NCI-H82 (cell line): ENCODE data around the gene TMEM198.

Source experiments
- DNase-seq: peaks from one replicate; lab custom pipeline; 2025; lab: John Stamatoyannopoulos, UW

The TMEM198 gene

DNA sequence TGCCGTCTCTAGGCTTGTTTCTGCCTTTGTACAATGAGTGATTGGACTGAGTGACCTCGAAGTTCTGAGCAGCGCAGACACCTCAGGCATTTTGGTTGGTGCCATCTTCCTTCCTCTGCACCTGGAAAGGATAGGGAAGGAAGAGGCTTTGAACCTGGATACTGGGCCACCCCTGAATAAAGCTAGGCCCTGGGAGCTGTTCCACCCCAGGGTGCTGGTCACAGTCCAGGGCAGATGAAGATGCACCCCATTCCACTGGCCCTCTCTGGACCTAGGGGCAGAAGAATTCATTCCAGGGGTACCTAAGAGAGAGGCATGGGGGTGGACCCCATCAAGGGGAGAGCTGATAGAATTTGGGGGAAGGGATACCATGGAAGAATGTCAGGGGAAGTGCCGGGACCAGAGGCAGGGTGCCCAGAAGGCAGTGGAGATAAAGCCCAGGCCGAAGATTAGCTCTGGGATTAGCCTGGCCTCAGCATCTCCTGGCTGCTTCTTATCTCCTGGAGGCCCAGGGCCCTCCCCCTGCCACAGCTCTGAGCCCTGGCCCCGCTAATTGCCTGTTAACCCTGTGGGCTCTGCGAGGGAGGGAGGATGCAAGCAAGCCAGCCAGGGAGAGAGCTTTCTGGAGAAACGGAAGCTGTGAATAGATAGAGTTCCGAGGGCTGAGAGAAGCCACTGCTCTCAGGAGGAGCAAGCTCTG, 18.1 kb upstream of the TMEM198 start:
- DNase-seq: peak; percentile 99

DNA sequence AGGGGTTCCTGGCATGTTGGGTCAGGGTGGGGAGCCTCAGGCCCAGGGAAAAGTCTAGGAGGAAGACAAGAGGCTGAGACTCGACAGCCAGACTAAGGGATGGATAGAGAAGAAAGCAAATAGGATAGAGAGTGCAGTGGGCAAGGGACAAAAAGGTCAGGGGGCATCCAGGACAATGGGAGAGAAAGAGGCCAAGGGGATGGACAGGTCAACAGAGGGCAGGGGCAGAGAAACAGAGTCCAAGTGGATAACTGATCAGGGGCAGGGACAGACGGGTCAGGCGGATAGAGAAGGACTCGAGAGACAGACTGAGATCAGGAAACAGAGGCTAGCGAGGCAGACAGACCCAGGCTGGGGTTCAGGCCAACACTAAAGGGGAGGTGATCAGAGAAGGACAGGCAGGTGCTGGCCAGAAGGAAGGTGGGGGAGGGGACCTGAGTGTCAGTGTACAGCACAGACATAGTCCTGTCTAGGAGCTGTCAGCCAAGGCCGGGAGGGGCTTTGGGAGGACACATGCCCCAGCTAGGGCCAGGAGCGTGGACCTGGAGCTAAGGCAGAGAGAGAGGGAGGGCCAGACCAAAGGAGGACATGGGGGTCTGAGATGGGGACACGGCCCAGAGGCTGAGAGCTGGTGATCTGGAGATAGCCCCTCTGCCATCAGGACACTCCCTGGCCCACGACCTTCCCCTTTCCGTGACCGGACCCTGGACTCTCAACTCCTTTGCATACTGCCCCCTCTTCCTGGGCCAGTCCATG, 17.3 kb upstream of the TMEM198 start:
- peak; percentile 52 for DNase-seq

DNA sequence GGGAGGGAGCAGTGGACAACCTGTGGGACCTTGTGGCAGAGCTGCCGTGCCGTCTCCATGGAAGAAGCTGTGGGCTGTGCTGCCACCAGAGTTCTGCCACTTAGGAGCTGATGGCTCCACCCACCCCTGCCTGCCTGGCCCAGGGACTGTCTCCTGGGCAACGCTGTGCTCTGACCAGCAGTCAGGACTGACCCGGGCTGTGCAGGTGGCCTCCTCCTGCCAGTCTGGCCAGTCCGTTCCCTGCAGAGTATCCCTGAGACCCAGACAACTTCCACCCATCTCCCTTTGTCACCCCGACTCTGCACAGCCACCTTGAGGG, 16.8 kb upstream of the TMEM198 start:
- no peak for DNase-seq

DNA sequence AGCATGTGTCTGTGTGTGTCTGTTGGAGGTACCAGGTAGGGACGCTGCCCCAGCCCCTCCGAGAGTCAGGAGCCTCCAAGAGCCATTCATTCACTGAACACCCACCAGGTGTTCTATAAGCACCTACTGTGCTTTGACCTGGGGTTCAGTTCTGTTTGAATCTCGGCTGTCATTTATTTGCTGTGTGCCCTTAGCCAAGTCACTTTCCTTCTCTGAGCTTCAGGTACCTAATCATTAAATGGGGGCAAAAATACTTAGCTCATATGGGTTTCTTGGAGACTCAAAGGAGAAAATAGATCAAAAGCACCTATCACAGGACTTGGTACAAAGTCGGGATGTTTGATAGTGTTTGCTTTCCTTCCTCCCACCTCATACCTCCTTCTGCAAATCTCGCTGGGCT, 16.4 kb upstream of the TMEM198 start:
- no peak for DNase-seq

DNA sequence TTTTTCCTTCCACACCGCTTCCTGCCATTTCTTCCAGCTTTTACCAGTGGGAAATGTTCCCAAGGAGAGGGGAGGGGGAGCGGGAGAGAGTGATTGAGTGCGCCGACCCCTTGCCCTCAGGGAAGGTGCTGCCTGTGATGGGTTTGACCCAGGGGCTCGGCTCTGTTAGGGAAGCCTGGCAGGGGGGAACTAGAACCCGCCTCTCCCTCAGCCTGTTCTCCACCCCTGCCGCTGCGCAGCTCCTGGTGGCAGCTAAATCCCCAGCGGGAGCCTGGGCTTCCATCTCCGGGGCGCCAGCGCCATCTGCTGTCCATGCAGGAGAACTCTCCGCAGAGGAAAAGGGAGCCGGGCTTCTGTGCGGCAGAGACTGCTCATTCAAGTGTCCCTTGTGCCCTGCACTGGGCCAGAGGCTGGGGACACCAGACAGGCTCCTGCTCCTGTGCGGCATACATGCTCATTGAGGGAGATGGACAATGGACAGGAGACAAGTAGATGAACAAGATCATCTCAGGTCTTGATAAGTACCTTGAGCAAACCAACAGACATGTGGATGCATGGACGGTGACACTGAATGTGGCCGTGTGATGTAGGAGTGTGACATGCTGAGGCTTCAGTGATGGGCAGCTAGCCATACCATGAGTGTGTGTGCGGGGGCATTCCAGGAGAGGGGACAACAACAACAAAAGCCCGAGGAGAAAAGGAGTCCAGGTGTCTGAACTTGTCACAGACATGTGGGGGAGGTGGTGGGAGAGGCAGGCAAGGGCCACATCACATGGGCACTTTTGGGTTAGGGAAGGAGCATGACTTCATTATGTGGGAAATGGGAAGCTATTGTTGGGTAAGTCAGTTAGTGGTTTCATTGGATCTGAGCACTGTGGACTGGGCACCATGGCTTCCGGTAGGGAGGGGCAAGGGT, 13.5 kb upstream of the TMEM198 start:
- DNase-seq: peak; percentile 96

DNA sequence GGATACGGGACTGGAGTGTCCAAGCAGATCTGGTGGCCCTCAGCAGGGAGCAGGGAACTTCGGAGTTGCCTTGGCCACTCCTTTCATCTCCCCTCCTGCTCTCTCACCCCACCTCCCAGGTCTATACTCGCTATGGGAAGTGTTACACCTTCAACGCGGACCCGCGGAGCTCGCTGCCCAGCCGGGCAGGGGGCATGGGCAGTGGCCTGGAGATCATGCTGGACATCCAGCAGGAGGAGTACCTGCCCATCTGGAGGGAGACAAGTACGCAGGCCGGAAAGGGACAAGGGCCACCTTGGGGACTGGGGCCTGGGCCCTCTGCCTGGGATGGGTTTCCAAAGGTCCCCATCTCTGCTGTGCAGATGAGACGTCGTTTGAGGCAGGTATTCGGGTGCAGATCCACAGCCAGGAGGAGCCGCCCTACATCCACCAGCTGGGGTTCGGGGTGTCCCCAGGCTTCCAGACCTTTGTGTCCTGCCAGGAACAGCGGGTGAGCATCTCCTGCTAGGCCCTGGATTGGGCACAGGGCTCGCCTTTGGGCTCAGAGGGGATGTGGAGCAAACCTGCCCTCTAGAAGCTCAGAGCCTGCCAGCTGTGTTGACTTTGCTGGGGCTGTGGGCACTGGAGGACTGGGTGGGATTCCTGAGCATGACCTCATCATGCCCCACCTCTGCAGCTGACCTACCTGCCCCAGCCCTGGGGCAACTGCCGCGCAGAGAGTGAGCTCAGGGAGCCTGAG, 12.0 kb upstream of the TMEM198 start:
- no peak for DNase-seq

DNA sequence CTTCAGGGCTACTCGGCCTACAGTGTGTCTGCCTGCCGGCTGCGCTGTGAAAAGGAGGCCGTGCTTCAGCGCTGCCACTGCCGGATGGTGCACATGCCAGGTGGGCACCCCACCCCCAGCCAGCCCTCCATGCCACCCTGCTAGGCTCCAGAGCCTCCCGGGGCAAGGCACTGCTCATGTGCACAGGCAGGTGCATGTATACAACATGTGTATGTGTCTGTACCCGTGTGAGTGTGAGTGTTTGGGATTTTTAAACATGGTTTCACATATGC, 11.5 kb upstream of the TMEM198 start:
- DNase-seq: no peak

DNA sequence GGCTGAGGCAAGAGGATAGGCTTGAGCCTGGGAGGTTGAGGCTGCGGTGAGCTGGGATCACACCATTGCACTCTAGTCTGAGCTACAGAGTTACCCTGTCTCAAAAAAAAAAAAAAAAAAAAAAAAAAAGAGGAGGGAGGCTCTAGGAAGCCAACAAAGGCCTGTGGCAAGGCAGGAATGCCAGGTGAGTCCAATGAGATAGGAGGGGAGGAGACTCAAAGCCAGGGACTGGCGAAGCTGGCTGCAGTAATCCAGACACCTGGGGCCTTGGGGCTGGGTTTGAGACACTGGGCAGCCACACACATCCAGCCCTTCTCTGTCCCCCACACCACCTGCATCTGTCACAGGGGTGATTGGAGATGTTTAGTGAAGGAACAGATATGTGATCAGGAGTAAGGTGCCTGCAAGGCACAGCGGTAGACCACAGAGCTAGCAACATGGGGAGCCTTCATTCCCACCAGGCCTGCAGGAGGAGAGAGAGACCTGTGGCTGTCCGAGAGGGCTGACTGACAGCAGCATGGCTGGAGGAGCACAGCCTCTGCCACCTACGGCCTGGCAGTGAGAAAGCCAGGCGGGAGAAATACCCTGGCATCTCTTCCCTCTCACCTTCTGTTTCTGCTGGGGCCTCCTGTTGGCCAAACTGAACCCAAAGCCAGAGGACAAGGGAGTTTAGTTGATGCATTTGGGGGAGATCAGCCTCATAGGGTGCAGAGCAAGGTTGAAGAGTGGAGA, 9.7 kb upstream of the TMEM198 start:
- DNase-seq: no peak

DNA sequence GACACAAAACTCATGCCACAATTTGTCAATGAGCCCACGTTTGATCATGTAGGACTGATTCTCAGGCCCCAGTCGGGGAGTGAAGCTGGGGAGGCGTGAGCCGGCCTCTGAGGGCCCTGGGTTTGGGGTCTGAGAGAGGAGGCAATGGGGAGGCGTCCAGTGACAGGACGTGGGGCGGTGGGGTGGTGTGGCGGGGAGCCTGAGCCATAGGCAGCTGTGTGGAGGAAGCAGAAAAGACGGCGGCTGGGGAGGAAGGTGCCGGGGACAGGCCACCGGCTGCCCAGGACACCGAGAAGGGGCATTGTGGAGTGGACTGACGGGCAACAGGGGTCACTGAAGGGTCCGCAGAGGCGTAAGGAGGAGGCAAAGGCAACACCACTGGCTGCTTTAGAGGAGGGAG, 7.4 kb upstream of the TMEM198 start:
- DNase-seq: no peak

DNA sequence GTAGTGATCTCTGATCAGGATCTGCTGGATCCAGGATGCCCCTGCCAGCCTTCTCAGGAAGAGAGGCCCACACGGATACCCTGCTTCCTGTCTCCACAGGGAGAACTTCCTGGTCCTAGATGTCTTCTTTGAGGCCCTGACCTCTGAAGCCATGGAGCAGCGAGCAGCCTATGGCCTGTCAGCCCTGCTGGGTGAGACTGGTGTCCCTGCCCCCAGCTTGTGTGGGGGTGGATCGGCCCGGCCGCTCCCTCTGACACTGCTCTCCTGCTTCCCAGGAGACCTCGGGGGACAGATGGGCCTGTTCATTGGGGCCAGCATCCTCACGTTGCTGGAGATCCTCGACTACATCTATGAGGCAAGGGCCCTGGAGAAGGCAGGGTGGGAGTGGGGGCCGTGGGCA, 6.9 kb upstream of the TMEM198 start:
- DNase-seq: no peak

DNA sequence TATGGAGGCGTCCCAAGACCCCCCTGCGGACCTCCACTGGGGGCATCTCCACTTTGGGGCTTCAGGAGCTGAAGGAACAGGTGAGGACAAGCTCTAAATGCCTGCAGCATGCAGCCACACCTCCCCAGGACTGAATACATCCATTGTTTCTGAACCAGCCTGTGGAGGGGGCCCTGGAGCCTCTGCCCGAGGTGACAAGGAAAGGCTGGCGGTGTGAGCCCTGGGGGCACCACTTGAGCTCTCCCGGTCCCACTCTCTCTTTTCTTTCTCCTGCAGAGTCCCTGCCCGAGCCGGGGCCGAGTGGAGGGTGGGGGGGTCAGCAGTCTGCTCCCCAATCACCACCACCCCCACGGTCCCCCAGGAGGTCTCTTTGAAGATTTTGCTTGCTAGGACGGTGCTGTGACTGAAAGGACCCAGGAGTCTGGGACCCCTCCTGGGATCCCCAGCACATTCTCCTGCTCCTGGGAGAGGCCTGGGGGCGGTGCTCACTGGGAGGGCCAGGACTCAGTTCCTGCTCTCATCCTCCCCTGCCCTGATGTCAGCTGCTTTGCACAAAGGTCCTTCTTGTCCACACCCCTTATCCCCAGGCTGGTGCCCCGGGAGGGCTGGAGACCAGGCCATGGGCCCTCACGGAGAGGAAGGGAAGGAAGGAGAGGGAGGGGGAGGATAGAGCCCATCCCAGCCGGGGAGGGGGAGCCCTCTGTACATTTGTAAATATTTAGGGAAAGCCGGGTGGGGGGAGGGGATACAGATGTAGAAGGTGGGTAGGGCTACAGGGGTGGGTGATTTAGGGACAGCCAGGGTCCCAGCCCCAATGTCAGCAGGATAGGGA, 6.0 kb upstream of the TMEM198 start:
- no peak for DNase-seq

DNA sequence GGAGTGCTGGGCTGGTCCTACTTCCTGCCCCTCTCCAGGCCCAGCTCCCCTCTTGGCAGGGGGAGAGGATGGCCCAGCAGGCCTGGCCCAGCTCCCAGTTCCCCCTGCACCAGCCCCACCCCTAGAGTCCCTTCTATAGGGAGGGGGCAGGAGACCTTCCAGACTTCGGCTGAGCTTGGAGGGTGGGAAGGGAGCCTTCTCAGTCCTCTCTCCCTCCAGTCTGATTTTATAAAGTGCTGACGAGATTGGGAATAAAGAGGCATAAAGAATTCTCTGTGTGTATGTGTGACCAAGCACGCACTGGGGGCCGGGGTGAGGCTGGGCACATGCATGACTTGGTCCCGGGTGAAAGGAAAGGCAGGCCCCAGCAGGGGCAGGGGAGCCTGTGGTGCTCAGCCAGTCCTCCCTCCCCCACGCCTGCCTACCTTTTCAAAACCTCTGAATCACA, 5.3 kb upstream of the TMEM198 start:
- DNase-seq: no peak

DNA sequence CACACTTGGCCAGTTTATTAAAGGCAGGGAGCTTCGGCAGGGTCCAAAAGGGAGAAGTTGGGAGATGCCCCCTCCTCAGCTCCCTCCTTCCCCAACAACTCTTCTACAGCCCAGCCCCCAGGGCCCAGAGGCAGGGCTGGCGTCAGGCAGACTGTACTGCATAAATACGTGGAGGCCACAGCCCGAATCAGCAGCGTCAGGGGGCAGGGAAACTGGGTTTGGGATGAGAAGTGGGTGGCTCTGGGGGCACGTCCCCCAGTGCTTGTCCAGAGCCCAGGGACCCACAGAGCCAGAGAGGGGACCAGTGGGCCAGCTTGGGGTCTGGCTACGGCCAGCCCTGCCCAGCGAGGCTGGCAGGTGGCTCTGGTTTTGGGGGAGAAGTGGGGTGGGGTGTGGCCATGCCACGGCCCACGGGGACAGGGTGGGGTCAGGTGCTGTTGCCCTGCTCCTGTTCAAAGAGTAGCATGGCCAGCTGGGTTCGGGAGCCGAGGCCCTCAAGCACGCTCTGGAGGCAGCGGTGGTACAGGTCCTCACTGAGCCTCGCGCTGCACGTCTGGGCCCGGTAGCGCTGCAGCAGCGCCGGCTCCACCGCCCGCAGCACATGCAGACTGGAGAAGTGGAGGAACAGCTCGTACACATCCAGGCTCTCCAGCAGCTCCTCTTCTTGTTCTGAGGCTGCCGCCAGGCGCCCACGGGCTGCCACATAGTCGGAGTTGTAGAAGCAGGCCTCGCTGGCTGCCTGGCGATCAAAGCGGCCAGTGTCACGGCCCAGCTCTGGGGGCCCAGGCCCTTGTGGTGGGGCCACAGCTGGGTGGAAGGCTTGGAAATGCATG, 4.7 kb upstream of the TMEM198 start:
- DNase-seq: no peak

DNA sequence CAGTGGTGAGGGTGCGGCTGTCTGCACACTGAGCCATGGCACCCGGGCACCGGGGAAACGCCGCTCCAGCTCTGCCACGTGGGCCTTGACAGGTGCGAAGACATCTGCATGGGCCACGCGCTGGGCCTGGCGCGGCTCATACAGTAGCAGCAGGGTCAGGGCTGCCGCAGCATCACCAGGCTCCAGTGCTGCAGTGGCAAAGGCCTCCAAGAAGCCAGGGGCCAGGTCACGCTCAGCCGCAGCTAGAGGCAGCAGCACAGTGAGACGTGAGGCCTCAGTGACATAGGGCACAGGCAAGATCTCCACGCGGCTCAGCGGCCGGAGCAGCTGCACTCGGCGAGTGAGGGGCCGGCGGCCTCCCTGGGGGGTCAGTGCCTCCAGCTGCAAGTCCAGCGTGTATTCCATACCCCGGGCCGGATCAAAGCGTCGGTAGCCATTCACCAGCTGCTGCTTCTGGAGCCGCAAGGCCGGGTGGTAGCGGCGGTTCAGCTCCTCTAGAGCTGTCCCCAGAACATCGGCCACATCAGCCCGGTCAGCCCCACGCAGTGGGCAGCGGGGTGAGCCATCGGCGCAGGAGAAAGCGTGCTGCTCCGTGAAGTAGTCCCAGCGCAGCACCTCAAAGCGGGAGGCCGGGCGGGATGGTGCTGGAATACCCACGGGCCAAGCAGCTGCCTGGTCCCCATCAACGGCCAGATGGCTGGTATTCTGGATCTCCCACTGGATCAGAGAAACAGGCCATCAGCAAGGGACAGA, 3.7 kb upstream of the TMEM198 start:
- DNase-seq: no peak

DNA sequence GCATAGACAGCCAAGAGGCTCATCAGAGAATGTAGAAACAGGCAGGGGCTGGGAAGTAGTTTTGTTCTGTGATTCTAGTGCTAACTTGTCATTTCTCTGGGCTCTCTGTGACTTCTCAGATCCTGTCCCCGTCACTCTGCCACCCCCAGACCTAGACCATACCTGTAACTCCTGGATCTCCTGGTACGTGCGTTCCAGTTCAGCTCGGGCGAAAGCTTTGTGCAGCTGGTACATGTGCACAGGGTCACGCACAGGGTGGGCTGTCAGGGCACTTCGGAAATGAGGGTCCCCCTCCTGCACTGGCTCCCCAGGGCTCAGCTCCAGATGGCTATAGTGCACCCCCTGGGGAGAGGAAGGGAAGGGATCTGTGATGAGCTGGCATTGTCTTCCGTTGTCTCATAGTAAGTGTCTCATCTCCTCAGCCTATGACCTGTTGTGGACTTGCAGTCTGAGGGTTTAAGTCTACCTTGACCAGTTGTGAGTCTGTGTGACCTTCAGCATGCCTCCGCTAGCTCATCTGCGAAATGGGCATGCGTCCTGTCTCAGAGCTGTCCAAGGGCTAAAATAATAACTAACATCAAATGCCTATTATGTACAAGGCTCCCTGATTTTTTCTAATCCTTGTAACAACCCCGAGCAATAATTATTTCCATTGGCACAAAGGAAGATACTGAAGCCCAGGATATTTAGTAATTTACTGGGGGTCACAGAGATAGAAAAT, 2.9 kb upstream of the TMEM198 start:
- DNase-seq: no peak

DNA sequence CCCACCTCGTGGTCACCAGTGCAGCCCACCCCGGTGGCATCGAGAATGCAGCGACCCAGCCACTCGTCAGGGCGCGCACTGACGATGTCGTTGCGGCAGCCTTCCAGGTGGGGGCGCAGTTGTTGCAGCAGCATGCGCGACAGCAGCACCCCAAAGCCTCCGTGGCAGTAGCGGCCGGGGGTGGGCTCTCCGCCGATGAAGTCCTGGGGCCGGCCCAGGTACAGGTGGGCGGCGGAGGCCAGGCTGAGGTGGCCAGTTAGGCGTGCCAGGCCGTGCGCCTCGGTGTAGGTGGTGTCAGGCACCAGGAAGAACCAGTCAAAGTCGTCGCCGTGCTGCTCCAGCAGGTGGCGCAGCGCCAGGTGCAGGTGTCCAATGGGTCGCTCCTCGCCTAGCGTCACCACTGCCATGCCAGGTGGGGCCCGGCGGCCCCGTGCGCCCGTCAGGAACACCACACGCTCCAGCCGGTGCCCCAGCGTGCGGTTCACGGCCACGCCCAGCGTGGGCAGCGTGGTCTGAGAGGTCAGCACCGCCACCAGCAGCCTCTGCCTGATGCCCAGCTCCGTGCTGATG, 2.1 kb upstream of the TMEM198 start:
- DNase-seq: peak; percentile 92

DNA sequence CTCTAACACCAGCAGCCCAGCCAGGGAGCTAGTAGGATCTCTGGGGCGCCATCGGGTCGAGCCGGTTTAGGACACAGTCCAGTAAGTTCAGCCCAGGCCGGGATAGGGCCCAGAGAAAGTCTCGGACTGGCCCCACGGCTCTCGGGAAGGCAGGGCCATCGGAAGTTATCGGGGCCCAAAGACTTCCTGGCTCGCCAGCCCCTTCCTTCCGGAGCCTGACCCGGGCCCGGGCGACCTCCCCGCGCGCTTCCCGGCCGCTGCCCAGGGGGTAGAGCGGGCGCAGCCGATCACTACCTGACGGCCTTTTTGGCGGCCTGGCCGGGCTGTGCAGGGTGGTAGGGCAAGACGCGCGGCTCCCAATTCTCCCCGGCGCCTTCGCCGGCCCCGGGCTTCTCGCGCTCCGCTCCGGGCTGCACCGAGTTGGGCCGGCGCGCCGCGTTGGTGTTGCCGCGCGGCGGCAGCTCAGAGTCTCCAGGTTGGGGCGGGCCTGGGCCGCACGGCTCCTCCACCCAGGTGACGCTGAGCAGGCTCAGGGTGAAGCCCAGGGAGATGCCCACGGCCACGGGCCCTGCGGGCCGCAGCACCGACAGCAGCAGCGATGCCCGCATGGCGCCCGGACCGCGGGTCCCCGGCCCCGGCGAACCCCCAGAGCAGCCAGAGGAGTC, 765 bp upstream of the TMEM198 start:
- peak; percentile 64 for DNase-seq

DNA sequence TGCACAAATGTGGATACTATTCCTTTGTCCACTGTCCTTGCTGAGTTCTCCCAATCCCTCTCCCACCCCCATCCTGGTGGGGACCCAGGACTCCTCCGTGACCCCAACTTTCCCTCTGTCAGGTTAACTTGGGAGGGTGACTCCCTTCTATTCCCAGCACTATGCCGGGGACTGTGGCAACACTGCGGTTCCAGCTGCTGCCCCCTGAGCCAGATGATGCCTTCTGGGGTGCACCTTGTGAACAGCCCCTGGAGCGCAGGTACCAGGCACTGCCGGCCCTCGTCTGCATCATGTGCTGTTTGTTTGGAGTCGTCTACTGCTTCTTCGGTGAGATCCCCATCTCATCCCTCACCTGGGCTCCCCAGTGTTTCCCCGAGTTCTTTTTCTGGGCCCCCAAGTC, 739 bp downstream of the TMEM198 start:
- DNase-seq: no peak
